ENCODE results near the gene XG. TPM values are rescaled to one million over a fixed set of nuclear protein-coding genes. Genes with fewer than 3 reads are reported as not detected.

The XG gene
- total RNA-seq, 4 donors from 2014 or later = 0.41 TPM; not detected in 3

GRCh38 chrX:2782171-2782570 lies 30.3 kb downstream of the XG start:
- 58% methylated on average over 4 of the region's 4 CpGs; no CpG with 5 or more reads in 1 of the 2 donors for WGBS, 2 donors (ENCODE audit: low coverage in 1 of 2)
- TF ChIP-seq POLR2A (IDR thresholded peaks at IDR 0.05) = no peak
- no peak for TF ChIP-seq CTCF (IDR thresholded peaks at IDR 0.05)
- no peak for TF ChIP-seq POLR2AphosphoS5 (IDR thresholded peaks at IDR 0.05)
- H3K4me3 ChIP-seq = no peak overlapping the region
- no peaks in the 10 kb centered on the region for H3K9me3 ChIP-seq
- H3K36me3 ChIP-seq = no peaks in the 10 kb centered on the region
- intact Hi-C loops (cut with DNase I; ENCODE audit: low total_unique reads) (no loop called here), in situ Hi-C loops (cut with MboI; ENCODE audit: low pct_ligation_motif_present in 1 of 4, low pct_unique_long_range_greater_than_20kb in 1 of 4, low sequenced_read_pairs in 3 of 4) (no loop called here)
- no peaks in the 10 kb centered on the region for H3K27me3 ChIP-seq
- DNase-seq = no peak
- H3K4me1 ChIP-seq = peaks cover 0 to 8% (median 3%) of the 10 kb centered on the region in 4 donors
- H3K27ac ChIP-seq = no peak overlapping the region

- Histone ChIP-seq H3K27ac (no peak overlapping the region), H3K27me3 (no peaks in the 10 kb centered on the region), H3K4me1 (peaks cover 0 to 8% (median 3%) of the 10 kb centered on the region in 4 donors), H3K4me3 (no peak overlapping the region), H3K9me3 (no peaks in the 10 kb centered on the region), H3K36me3 (no peaks in the 10 kb centered on the region)
- no peak for DNase-seq
- intact Hi-C loops (cut with DNase I; ENCODE audit: low total_unique reads) = no loop called here
- TF ChIP-seq EP300 (IDR thresholded peaks at IDR 0.05; ENCODE audit: low read depth) = no peak
- no peak for TF ChIP-seq POLR2A (IDR thresholded peaks at IDR 0.05)
- TF ChIP-seq POLR2AphosphoS5 (IDR thresholded peaks at IDR 0.05) = no peak
- no peak for TF ChIP-seq CTCF (IDR thresholded peaks at IDR 0.05)
- in situ Hi-C loops (cut with MboI; ENCODE audit: low pct_ligation_motif_present in 1 of 4, low pct_unique_long_range_greater_than_20kb in 1 of 4, low sequenced_read_pairs in 3 of 4) = no loop called here
- 50% methylated on average over 4 of the region's 4 CpGs; no CpG with 5 or more reads in 1 of the 2 donors for WGBS, 2 donors (ENCODE audit: low coverage in 1 of 2)
Measured at GRCh38 chrX:2782778-2783177, 30.9 kb downstream of the XG start.

DNA sequence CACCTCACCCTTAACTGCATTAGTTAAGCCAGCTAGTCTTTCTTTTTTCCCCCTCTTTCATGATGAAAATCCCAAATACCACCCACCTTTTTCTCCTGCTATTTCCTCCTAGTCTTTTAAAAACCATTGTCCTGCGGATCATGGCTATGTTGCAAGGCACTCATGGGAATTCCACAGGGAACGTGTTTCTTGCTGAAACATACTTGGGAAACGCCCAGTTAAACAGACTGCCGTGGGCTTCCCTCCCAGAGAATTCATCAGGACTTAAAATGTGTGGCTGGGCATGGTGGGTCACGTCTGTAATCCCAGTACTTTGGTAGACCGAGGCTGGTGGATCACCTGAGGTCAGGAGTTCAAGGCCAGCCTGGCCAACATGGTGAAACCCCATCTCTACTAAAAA lies 32.2 kb downstream of the XG start:
- peaks cover 0 to 8% (median 3%) of the 10 kb centered on the region in 4 donors for H3K4me1 ChIP-seq
- H3K36me3 ChIP-seq = no peaks in the 10 kb centered on the region
- H3K4me3 ChIP-seq = no peak overlapping the region
- in situ Hi-C loops (cut with MboI; ENCODE audit: low pct_ligation_motif_present in 1 of 4, low pct_unique_long_range_greater_than_20kb in 1 of 4, low sequenced_read_pairs in 3 of 4) = no loop called here
- no peak for DNase-seq
- H3K9me3 ChIP-seq = no peaks in the 10 kb centered on the region
- H3K27me3 ChIP-seq = no peaks in the 10 kb centered on the region
- 74% methylated on average over 6 of the region's 6 CpGs; no CpG with 5 or more reads in 1 of the 2 donors for WGBS, 2 donors (ENCODE audit: low coverage in 1 of 2)
- H3K27ac ChIP-seq = no peak overlapping the region
- intact Hi-C loops (cut with DNase I; ENCODE audit: low total_unique reads) = no loop called here
- TF ChIP-seq EP300 (IDR thresholded peaks at IDR 0.05; ENCODE audit: low read depth) (no peak), POLR2A (IDR thresholded peaks at IDR 0.05) (no peak), POLR2AphosphoS5 (IDR thresholded peaks at IDR 0.05) (no peak), CTCF (IDR thresholded peaks at IDR 0.05) (no peak)

GRCh38 chrX:2785538-2785937 lies 33.7 kb downstream of the XG start:
- Histone ChIP-seq H3K4me1 (peaks cover 0 to 4% (median 2%) of the 10 kb centered on the region in 4 donors), H3K27me3 (no peaks in the 10 kb centered on the region), H3K4me3 (no peak overlapping the region), H3K9me3 (no peaks in the 10 kb centered on the region), H3K36me3 (no peaks in the 10 kb centered on the region), H3K27ac (no peak overlapping the region)
- intact Hi-C loops (cut with DNase I; ENCODE audit: low total_unique reads) (no loop called here), in situ Hi-C loops (cut with MboI; ENCODE audit: low pct_ligation_motif_present in 1 of 4, low pct_unique_long_range_greater_than_20kb in 1 of 4, low sequenced_read_pairs in 3 of 4) (no loop called here)
- TF ChIP-seq EP300 (IDR thresholded peaks at IDR 0.05; ENCODE audit: low read depth) (no peak), POLR2A (IDR thresholded peaks at IDR 0.05) (no peak), POLR2AphosphoS5 (IDR thresholded peaks at IDR 0.05) (no peak), CTCF (IDR thresholded peaks at IDR 0.05) (no peak)
- DNase-seq = no peak
- WGBS, 2 donors (ENCODE audit: low coverage in 1 of 2) = 71 to 100% methylated on average over 1 to 4 of the region's 4 CpGs

Data from transverse colon (tissue), 4 donors.